ENCODE data around the gene CCDC13. TPM values are rescaled to one million over a fixed set of nuclear protein-coding genes. Genes with fewer than 3 reads are reported as not detected.

Gene CCDC13
- total RNA-seq, 4 donors from 2014 or later, result 1.1 to 2.6 (median 1.9) TPM

DNA sequence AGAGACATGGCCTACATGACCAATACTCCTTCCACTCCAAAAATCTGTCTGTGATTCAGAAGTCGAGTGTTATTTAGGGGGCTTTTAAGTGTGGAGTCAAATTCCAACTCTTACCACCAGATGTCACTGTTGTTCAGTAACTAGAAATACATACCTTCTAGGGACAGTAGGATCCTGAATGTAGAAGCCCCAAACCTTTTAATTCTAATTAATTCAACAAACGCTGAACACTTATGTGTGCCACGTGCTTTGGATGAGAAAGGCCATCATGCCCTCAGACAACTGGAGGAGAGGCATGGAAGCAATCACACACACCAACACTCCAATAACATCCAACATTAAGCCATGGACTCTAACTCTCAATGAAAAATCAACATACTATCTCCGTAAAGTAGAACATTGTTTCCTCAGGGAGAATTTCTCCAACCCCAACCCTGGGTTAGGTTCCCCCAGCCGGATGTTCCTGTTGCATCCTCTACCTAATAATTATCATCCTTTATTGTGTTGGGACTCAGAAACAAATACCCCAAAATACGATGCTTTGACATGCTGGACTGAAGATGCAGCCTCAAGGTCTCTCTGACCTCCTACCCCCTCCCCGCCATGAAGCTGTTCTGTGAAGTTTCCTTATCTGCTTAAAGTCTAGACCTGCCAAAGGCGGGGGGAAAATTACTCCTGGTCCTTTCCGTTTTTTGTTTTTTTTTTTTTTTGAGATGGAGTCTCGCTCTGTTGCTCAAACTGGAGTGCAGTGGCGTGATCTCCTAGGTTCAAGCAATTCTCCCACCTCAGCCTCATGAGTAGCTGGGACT lies 8.0 kb upstream of the CCDC13 start:
- ATAC-seq (ENCODE audit: low FRiP score), result peak; percentile 61
- DNase-seq (ENCODE audit: low spot score), result no peak
- TF ChIP-seq, protein P1, sequence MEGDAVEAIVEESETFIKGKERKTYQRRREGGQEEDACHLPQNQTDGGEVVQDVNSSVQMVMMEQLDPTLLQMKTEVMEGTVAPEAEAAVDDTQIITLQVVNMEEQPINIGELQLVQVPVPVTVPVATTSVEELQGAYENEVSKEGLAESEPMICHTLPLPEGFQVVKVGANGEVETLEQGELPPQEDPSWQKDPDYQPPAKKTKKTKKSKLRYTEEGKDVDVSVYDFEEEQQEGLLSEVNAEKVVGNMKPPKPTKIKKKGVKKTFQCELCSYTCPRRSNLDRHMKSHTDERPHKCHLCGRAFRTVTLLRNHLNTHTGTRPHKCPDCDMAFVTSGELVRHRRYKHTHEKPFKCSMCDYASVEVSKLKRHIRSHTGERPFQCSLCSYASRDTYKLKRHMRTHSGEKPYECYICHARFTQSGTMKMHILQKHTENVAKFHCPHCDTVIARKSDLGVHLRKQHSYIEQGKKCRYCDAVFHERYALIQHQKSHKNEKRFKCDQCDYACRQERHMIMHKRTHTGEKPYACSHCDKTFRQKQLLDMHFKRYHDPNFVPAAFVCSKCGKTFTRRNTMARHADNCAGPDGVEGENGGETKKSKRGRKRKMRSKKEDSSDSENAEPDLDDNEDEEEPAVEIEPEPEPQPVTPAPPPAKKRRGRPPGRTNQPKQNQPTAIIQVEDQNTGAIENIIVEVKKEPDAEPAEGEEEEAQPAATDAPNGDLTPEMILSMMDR (IDR thresholded peaks at IDR 0.05), result peak in 2 of 3 donors; percentile 34 to 54

DNA sequence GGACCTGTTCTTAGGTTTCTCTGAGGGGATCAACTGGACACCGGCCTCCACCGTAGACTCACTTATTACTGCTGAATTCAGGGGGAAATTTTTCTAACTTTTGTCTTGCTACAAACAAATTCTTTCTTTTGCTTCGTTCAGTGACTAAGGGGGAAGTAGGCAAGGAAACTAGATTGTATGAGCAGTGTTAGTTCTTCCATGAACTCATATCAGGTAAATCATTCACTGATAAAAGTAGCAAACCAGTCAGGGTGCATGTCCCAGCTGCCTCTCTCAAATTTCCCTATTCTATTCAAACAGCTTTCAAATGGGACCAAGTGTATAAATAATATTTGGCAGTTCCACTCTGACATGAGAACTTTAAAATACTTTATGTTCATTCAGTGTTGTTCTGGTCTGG lies 7.3 kb upstream of the CCDC13 start:
- no peak for DNase-seq (ENCODE audit: low spot score)
- TF ChIP-seq, protein P1 (IDR thresholded peaks at IDR 0.05), result no peak
- ATAC-seq (ENCODE audit: low FRiP score), result no peak

DNA sequence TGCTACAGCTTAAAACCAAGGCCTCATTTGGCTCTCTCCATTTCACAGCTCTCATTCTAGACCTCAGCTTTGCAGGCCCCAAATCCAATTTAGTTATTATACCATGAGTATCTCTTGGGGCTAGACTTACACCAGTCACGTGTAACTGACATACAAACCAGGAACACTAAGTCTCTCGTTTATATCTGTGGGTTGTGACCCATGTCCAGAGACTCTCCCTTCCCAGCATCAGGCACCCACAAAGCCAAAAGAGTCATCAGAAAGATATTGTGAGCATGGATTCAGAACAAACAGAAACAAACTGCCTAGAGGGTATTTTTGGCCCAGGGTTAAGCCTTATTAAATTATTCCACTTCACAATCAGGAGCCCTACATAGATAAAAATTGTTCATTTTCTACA lies 5.6 kb upstream of the CCDC13 start:
- ATAC-seq (ENCODE audit: low FRiP score), result peak; percentile 71
- TF ChIP-seq, protein P1 (IDR thresholded peaks at IDR 0.05), result no peak
- DNase-seq (ENCODE audit: low spot score), result no peak

DNA sequence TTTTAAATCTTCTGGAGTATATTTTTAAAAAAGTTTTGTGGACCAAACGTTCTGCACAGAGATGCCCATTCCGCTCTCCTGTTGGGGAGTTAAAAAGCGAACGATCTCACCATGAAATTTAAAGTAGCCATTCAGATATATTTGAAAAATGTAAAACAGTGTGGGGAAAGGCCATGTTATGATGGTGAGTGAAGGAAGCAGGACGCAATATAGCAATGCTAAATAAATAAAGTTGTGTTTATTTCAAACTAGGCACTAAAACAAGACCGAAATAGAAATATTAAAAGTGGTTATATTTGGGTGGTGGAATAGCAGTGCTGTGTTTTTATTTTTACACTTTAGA lies 327 bp upstream of the CCDC13 start:
- TF ChIP-seq, protein P1 (IDR thresholded peaks at IDR 0.05), result no peak
- no peak for ATAC-seq (ENCODE audit: low FRiP score)
- no peak for DNase-seq (ENCODE audit: low spot score)

DNA sequence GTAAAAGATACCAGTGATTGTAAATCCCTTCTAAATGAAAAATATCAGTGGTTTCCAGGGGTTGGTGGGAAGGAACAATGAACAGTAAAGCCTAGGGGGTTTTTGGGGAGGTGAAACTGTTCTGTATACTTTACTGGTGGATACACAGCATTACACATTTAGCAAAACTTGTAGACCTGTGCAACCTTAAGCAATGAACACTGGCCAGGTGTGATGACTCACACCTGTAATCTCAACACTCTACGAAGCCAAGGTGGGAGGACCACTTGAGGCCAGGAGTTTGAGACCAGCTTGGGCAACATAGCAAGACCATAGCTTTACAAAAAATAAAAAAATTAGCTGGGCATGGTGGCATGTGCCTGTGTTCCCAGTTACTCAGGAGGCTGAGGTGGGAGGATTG lies 1.8 kb downstream of the CCDC13 start:
- TF ChIP-seq, protein P1 (IDR thresholded peaks at IDR 0.05), result no peak
- no peak for DNase-seq (ENCODE audit: low spot score)
- ATAC-seq (ENCODE audit: low FRiP score), result no peak

DNA sequence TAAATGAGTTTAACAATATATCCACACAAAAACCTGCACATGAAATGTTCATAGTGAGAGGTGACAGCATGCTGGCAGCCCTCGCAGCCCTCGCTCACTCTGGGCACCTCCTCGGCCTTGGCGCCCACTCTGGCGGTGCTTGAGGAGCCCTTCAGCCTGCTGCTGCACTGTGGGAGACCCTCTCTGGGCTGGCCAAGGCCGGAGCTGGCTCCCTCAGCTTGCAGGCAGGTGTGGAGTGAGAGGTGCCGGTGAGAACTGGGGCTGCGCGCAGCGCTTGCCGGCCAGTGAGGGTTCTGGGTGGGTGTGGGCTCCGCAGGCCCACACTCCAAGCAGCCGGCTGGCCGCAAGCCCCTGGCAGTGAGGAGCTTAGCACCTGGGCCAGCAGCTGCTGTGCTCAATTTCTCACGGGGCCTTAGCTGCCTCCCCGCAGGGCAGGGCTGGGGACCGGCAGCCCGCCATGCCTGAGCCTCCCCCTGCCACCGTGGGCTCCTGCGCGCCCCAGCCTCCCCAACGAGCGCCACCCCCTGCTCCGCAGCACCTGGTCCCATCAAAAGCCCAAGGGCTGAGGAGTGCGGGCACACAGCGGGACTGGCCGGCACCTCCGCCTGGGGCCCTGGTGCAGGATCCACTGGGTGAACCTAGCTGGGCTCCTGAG lies 3.4 kb downstream of the CCDC13 start:
- DNase-seq (ENCODE audit: low spot score) (no peak), ATAC-seq (ENCODE audit: low FRiP score) (no peak)
- TF ChIP-seq, protein P1 (IDR thresholded peaks at IDR 0.05), result no peak

Measured in omental fat pad (tissue), 4 donors.